HEK293 (cell line): Measurements from ENCODE around the gene SOCS1.

ENCODE experiments used
- SP3 ChIP-seq: fragments of 450-650 bp; formaldehyde crosslinking; IDR thresholded peaks from 2 replicates; pipeline ENCODE4 v1.5.1; 2016; ENCODE audit warnings: missing biosample characterization, missing genetic modification characterization
- TRIM28 ChIP-seq: IDR thresholded peaks from 2 replicates; pipeline ENCODE4 v1.6.1; 2011; ENCODE audit warnings: low read length, control low read depth, borderline replicate concordance
- YY1 ChIP-seq: fragments of 450-650 bp; formaldehyde crosslinking; IDR thresholded peaks from 2 replicates; pipeline ENCODE4 v1.5.1; 2018; ENCODE audit warnings: missing biosample characterization, missing genetic modification characterization
- ZNF133 ChIP-seq: fragments of 450-650 bp; formaldehyde crosslinking; IDR thresholded peaks from 2 replicates; pipeline ENCODE4 v1.5.1; 2016; ENCODE audit warnings: missing biosample characterization, missing genetic modification characterization
- ZNF423 ChIP-seq: fragments of 450-650 bp; formaldehyde crosslinking; IDR thresholded peaks from 2 replicates; pipeline ENCODE4 v1.5.1; 2016; ENCODE audit warnings: missing biosample characterization, missing genetic modification characterization
- ZNF610 ChIP-seq: fragments of 450-650 bp; formaldehyde crosslinking; IDR thresholded peaks from 2 replicates; pipeline ENCODE4 v1.5.1; 2016; ENCODE audit warnings: missing biosample characterization, missing genetic modification characterization, borderline replicate concordance
- TF ChIP-seq, protein P1 (sequence below): fragments of 450-650 bp; formaldehyde crosslinking; IDR thresholded peaks from 2 replicates; pipeline ENCODE4 v1.5.1; 2016; ENCODE audit warnings: missing biosample characterization, missing genetic modification characterization
- TF ChIP-seq, protein P2 (sequence below): fragments of 450-650 bp; formaldehyde crosslinking; IDR thresholded peaks from 2 replicates; pipeline ENCODE4 v1.5.1; 2017; ENCODE audit warnings: missing biosample characterization, missing genetic modification characterization
- TF ChIP-seq, protein P3 (sequence below): fragments of 450-650 bp; formaldehyde crosslinking; IDR thresholded peaks from 2 replicates; pipeline ENCODE4 v1.5.1; 2016; ENCODE audit warnings: missing biosample characterization, missing genetic modification characterization
- TF ChIP-seq, protein P4 (sequence below): fragments of 450-650 bp; formaldehyde crosslinking; IDR thresholded peaks from 2 replicates; pipeline ENCODE4 v1.5.1; 2017; ENCODE audit warnings: missing biosample characterization, missing genetic modification characterization
- TF ChIP-seq, protein P5 (sequence below): sonication (generic); formaldehyde crosslinking; IDR thresholded peaks from 2 replicates; pipeline ENCODE4 v1.8.1; 2022; ENCODE audit warnings: mild to moderate bottlenecking, moderate library complexity, missing genetic modification reagents
- TF ChIP-seq, protein P6 (sequence below): fragments of 450-650 bp; formaldehyde crosslinking; IDR thresholded peaks from 2 replicates; pipeline ENCODE4 v1.5.1; 2016; ENCODE audit warnings: missing biosample characterization, missing genetic modification characterization
- TF ChIP-seq, protein P7 (sequence below): fragments of 450-650 bp; formaldehyde crosslinking; IDR thresholded peaks from 2 replicates; pipeline ENCODE4 v1.5.1; 2016; ENCODE audit warnings: missing biosample characterization, missing genetic modification characterization

DNA sequence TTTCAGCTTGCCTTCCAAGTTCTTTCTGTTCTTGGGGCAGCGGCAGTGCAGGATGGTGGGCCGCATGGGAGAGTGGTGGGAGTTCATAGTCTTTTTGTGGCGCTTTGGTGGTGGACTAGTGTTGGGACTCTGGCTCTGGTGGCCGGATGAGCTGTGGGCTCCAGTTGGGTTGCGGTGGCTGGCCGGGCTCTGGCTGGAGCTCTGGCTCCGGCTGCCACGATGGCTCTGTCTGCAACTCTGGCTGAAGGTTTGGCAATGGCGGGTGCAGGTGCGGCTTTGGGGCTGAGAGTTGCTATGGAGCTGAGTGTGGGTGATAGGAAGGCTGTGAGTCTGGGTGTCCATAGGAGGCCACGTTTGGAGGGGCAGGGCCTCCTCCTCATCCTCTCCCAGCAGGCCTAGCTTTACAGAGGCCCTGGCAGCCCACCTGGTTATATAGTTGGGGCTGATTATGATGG is 12.9 kb upstream of the SOCS1 start, which contains the start of gene TNP2:
- no peak for TF ChIP-seq ZNF423
- TF ChIP-seq, protein P1, sequence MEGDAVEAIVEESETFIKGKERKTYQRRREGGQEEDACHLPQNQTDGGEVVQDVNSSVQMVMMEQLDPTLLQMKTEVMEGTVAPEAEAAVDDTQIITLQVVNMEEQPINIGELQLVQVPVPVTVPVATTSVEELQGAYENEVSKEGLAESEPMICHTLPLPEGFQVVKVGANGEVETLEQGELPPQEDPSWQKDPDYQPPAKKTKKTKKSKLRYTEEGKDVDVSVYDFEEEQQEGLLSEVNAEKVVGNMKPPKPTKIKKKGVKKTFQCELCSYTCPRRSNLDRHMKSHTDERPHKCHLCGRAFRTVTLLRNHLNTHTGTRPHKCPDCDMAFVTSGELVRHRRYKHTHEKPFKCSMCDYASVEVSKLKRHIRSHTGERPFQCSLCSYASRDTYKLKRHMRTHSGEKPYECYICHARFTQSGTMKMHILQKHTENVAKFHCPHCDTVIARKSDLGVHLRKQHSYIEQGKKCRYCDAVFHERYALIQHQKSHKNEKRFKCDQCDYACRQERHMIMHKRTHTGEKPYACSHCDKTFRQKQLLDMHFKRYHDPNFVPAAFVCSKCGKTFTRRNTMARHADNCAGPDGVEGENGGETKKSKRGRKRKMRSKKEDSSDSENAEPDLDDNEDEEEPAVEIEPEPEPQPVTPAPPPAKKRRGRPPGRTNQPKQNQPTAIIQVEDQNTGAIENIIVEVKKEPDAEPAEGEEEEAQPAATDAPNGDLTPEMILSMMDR (tag by site-specific recombination) = no peak
- TF ChIP-seq ZNF133 (tag by site-specific recombination) = no peak
- TF ChIP-seq, protein P2, sequence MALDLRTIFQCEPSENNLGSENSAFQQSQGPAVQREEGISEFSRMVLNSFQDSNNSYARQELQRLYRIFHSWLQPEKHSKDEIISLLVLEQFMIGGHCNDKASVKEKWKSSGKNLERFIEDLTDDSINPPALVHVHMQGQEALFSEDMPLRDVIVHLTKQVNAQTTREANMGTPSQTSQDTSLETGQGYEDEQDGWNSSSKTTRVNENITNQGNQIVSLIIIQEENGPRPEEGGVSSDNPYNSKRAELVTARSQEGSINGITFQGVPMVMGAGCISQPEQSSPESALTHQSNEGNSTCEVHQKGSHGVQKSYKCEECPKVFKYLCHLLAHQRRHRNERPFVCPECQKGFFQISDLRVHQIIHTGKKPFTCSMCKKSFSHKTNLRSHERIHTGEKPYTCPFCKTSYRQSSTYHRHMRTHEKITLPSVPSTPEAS (tag by site-specific recombination) = no peak
- TF ChIP-seq, protein P3, sequence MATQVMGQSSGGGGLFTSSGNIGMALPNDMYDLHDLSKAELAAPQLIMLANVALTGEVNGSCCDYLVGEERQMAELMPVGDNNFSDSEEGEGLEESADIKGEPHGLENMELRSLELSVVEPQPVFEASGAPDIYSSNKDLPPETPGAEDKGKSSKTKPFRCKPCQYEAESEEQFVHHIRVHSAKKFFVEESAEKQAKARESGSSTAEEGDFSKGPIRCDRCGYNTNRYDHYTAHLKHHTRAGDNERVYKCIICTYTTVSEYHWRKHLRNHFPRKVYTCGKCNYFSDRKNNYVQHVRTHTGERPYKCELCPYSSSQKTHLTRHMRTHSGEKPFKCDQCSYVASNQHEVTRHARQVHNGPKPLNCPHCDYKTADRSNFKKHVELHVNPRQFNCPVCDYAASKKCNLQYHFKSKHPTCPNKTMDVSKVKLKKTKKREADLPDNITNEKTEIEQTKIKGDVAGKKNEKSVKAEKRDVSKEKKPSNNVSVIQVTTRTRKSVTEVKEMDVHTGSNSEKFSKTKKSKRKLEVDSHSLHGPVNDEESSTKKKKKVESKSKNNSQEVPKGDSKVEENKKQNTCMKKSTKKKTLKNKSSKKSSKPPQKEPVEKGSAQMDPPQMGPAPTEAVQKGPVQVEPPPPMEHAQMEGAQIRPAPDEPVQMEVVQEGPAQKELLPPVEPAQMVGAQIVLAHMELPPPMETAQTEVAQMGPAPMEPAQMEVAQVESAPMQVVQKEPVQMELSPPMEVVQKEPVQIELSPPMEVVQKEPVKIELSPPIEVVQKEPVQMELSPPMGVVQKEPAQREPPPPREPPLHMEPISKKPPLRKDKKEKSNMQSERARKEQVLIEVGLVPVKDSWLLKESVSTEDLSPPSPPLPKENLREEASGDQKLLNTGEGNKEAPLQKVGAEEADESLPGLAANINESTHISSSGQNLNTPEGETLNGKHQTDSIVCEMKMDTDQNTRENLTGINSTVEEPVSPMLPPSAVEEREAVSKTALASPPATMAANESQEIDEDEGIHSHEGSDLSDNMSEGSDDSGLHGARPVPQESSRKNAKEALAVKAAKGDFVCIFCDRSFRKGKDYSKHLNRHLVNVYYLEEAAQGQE (tag by site-specific recombination) = no peak
- no peak for TF ChIP-seq YY1
- TF ChIP-seq, protein P4, sequence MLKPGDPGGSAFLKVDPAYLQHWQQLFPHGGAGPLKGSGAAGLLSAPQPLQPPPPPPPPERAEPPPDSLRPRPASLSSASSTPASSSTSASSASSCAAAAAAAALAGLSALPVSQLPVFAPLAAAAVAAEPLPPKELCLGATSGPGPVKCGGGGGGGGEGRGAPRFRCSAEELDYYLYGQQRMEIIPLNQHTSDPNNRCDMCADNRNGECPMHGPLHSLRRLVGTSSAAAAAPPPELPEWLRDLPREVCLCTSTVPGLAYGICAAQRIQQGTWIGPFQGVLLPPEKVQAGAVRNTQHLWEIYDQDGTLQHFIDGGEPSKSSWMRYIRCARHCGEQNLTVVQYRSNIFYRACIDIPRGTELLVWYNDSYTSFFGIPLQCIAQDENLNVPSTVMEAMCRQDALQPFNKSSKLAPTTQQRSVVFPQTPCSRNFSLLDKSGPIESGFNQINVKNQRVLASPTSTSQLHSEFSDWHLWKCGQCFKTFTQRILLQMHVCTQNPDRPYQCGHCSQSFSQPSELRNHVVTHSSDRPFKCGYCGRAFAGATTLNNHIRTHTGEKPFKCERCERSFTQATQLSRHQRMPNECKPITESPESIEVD (tag by site-specific recombination) = no peak
- TF ChIP-seq, protein P5, sequence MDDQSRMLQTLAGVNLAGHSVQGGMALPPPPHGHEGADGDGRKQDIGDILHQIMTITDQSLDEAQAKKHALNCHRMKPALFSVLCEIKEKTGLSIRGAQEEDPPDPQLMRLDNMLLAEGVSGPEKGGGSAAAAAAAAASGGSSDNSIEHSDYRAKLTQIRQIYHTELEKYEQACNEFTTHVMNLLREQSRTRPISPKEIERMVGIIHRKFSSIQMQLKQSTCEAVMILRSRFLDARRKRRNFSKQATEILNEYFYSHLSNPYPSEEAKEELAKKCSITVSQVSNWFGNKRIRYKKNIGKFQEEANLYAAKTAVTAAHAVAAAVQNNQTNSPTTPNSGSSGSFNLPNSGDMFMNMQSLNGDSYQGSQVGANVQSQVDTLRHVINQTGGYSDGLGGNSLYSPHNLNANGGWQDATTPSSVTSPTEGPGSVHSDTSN = no peak
- TF ChIP-seq, protein P6, sequence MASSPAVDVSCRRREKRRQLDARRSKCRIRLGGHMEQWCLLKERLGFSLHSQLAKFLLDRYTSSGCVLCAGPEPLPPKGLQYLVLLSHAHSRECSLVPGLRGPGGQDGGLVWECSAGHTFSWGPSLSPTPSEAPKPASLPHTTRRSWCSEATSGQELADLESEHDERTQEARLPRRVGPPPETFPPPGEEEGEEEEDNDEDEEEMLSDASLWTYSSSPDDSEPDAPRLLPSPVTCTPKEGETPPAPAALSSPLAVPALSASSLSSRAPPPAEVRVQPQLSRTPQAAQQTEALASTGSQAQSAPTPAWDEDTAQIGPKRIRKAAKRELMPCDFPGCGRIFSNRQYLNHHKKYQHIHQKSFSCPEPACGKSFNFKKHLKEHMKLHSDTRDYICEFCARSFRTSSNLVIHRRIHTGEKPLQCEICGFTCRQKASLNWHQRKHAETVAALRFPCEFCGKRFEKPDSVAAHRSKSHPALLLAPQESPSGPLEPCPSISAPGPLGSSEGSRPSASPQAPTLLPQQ (tag by site-specific recombination) = no peak
- TF ChIP-seq, protein P7, sequence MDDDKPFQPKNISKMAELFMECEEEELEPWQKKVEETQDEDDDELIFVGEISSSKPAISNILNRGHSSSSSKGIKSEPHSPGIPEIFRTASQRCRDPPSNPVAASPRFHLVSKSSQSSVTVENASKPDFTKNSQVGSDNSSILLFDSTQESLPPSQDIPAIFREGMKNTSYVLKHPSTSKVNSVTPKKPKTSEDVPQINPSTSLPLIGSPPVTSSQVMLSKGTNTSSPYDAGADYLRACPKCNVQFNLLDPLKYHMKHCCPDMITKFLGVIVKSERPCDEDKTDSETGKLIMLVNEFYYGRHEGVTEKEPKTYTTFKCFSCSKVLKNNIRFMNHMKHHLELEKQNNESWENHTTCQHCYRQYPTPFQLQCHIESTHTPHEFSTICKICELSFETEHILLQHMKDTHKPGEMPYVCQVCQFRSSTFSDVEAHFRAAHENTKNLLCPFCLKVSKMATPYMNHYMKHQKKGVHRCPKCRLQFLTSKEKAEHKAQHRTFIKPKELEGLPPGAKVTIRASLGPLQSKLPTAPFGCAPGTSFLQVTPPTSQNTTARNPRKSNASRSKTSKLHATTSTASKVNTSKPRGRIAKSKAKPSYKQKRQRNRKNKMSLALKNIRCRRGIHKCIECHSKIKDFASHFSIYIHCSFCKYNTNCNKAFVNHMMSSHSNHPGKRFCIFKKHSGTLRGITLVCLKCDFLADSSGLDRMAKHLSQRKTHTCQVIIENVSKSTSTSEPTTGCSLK (tag by site-specific recombination) = no peak
- no peak for TF ChIP-seq TRIM28
- no peak for TF ChIP-seq ZNF610 (tag by site-specific recombination)
- no peak for TF ChIP-seq SP3 (tag by site-specific recombination)
